HG03060 (cell line): ENCODE measurements around the gene NSUN3.
A peak's percentile ranks its signal among the peaks of the same experiment; 100 is the strongest.
"Not testable (repeated sequence)": the region's sequence is repeated elsewhere in the genome, so short reads cannot be mapped to it uniquely, and the experiment has no call there.

Source experiments
- ATAC-seq: cut with Tn5 transposase; IDR thresholded peaks from one replicate; pipeline ENCODE4 v1.9.1; 2021; ENCODE audit warnings: low read depth, moderate number of reproducible peaks; ENCODE audit not compliant: unreplicated experiment

The NSUN3 gene

GRCh38 chr3:94062513-94063404, at the start of gene NSUN3, which contains the start of gene DHFR2:
Gene NSUN3 (plus strand): TSS chr3:94063061. CDS start chr3:94063127, 66 bp downstream.
Gene DHFR2 (minus strand): TSS chr3:94062916. CDS start chr3:94061511, 1,405 bp downstream.
- peak; percentile 88 for ATAC-seq

GRCh38 chr3:94015025-94015424, 47.8 kb upstream of the NSUN3 start:
- ATAC-seq, result no peak

GRCh38 chr3:94019659-94020058, 43.2 kb upstream of the NSUN3 start:
- no peak for ATAC-seq

DNA sequence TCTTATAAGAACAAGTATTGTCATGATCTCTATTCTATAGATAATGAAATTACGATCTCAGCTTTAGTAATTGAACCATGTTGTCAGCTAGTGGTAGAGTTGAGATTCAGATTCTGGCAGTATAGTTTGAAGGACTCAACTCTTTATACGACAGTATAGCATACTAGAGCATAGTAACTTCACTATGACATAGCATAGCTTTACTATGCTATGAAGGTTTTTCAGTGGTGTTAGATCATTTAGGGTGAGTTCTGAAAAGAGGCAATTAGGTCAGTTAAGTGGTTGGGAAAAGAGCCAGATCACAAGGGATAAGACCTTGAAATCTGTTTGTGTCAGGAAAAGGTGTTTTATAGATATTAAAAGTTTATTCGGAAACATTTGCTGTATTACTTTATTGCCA, 42.6 kb upstream of the NSUN3 start:
- no peak for ATAC-seq

GRCh38 chr3:94024385-94024784, 38.5 kb upstream of the NSUN3 start:
- no peak for ATAC-seq

DNA sequence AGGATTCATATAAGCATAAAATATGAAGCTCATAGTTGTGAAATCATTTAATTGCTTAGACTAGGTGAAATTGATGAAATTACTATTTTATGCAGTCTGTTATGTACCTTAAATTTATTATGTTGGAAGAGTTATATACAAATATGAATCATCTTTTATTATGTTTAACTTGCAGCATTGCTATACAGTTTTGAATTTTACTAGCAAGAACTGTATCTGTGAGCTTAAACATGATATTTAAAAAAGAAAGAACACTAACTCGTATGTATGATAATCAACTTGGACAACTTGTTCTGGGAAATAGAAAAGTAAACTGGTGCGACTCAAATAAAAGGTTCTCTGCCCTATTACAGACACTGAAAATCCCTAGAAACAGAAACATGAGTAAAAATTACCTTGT, 36.2 kb upstream of the NSUN3 start:
- no peak for ATAC-seq

GRCh38 chr3:94028093-94028837, 34.6 kb upstream of the NSUN3 start, which contains the start of gene STX19:
Gene STX19 (minus strand): TSS chr3:94028597. CDS start chr3:94015269, 13,328 bp downstream.
- ATAC-seq, result no peak

DNA sequence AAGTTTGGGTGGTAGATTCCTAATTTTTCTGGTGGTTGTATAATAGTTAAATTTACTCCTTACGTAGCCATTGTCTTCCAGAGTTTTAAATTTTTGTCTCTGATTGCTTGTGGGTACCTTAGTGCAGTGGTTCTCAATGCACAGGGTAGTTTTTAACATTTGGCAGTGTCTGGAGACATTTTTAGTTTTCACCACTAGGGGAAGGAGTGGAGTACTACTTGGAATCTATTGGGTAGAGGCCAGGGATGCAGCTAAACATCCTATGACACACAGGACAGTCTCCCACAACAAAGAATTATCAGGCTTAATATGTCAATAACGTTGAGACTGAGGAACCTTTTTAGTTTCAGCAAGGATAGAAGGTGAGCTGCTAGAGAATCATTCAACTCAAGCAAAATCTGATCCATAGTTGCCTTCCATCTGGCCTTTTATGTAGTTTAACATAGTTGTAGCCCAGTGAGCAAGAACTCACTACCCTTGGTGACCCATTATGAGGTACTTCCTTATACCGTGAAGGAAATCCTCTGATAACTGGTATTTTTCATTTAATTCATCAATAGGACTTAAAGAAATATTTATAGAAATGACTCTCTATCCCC, 25.9 kb upstream of the NSUN3 start:
- no peak for ATAC-seq

GRCh38 chr3:94043285-94043684, 19.6 kb upstream of the NSUN3 start:
- ATAC-seq, result no peak

DNA sequence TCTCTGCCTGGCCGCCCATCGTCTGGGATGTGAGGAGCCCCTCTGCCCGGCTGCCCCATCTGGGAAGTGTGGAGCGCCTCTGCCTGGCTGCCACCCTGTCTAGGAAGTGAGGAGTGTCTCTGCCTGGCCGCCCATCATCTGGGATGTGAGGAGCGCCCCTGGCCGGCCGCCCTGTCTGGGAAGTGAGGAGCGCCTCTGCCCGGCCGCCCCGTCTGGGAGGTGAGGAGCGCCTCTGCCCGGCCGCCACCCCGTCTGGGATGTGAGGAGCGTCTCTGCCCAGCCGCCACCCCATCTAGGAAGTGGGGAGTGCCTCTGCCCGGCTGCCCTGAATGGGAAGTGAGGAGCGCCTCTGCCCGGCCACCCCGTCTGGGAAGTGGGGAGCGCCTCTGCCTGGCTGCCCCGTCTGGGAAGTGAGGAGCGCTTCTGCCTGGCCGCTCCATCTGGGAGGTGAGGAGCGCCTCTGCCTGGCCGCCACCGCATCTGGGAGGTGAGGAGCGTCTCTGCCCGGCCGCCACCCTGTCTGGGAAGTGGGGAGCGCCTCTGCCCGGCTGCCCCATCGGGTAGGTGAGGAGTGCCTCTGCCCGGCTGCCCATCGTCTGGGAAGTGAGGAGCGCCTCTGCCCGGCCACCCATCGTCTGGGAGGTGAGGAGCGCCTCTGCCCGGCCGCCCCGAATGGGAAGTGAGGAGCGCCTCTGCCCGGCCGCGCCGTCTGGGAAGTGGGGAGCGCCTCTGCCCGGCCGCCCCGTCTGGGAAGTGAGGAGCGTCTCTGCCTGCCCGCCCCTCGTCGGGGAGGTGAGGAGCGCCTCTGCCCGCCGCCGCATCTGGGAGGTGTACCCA, 18.5 kb upstream of the NSUN3 start:
- ATAC-seq, result not testable (repeated sequence)

DNA sequence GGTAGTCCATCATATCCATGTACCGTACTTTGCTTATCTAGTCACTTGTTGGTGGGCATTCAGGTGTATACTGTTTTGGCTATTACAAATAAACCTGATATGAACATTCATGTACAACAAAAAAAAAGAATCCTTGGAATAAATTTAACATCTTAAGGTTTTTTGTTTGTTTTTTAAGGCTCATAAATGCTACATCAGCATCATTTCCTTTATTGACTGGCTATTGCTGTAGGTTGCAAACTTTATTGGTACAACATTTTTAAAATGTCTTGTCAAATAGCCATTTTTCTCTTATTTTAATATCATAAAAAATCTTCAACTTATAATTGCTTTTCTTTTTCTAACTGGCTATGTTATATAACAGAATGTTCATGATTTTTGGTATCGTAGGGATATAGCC, 16.3 kb upstream of the NSUN3 start:
- ATAC-seq, result no peak

DNA sequence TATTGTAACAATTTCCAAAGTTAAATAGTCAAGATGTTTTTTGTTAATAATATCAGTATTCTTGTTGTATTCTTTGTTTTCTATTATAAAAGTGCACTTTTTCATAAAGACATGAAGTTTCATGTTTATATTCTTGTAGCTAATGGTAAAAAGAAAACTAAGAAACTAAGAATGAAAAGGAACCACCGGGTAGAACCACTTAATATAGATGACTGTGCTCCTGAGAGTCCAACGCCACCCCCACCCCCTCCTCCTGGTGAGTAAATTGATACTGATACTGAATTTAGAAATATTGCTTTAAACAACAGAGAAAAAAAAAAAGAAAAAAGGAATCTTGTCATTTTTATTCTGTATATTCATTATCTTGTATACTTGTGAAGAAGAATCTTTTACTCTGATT, 13.6 kb upstream of the NSUN3 start:
- ATAC-seq, result no peak

DNA sequence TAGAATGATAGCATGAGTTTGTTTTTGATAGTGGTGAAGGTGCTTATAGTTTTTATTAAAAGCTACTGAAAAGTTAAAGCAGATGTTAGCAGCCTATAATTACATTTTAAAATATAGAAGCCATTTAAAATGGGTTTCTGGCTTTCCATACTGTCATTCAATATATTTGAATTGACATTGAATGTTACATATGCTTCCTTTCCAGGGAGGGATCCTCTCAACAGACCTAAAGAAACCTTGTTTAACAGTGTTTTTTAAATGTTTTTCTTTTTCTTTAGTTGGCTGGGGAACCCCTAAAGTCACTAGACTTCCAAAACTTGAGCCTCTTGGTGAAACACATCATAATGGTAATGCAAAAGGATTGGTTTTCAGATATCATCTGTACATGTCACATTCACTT, 12.3 kb upstream of the NSUN3 start:
- ATAC-seq, result no peak

GRCh38 chr3:94061297-94061696, 1.6 kb upstream of the NSUN3 start:
- no peak for ATAC-seq

DNA sequence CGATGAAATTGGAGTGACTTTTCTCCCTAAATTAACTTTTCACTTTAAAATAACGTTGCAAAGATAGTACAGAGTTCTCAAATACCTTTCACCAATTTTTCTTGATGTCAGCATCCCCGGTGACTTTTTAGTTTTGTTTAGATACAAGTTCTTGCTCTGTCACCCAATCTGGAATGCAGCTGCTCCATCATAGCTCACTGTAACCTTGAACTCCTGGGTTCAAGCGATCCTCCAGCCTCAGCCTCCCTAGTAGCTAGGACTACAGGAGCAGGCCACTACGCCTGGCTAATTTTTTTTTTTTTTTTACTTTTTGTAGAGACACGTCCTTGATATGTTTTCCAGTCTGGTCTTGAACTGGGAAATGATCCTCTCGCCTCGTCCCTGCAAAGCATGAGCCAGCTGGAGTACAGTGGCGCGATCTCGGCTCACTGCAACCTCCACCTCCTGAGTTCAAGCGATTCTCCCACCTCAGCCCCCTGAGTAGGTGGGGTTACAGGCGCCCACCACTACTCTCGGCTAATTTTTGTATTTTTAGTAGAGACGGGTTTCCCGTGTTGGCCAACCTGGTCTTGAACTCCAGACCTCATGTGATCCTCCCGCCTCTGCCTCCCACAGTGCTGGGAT, 747 bp downstream of the NSUN3 start:
- ATAC-seq, result no peak

DNA sequence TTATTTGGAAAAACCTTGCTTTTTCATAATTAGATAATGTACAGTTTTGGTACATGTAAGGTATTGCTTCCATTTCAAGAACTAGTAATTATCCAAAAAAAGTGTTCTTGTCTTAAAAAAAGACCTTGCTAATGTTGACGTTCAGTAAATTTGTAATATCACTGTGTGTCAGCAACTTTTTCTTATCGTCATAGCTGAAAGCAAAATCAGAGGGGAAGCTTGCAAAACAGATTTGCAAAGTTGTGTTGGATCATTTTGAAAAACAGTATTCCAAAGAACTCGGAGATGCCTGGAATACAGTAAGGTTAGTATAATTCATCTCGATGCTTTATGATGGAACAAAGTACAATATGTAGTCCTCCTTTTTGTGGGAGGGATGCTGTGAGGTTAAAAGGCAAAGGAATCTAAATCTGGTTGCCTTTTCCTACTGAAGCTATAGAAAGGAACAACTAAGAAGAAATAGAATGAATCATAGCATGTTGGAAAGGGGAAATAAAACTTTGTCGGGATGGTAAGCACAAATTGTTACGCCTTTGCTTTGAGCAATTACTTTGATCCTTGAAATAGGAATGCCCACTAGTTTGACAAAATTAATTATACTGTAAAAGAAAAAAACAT, 1.5 kb downstream of the NSUN3 start:
- ATAC-seq, result no peak

DNA sequence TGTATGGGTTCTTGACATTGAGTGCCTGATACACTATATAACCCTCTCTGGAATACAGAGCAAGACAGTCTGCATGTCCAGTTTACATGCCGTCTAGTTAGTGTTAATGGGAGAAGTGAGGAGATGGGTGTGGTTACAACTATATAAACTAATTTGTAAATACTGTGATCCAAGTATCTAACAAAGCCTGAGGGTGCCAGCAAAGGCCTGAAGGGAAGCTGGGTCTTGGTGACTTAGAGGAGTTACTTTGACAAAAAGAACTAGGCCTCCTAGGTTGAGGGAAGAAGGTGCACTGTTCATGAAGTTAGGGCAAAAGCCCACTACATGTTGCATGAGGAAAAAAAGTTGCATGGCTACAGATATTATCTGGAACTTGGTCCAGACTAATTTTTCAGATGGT, 2.3 kb downstream of the NSUN3 start:
- ATAC-seq, result no peak

- ATAC-seq, result no peak
Measured at GRCh38 chr3:94065819-94066480, 3.1 kb downstream of the NSUN3 start.
